Mesendoderm (in vitro differentiated cells): ENCODE results near the gene WDR72.

Experiments
- DNase-seq: peaks from one replicate; pipeline ENCODE4 v3.0.0; 2013
- H2AK5ac ChIP-seq: 2 replicates; pipeline ENCODE4 v1.6.1; 2013; ENCODE audit warnings: low read length, inconsistent platforms
- H2BK120ac ChIP-seq: 2 replicates; pipeline ENCODE4 v1.6.1; 2013; ENCODE audit warnings: low read depth, mild to moderate bottlenecking, low read length, moderate library complexity, mixed read lengths
- H2BK15ac ChIP-seq: replicated peaks from 2 replicates; pipeline ENCODE4 v1.6.1; 2013; ENCODE audit warnings: low read depth, mild to moderate bottlenecking, moderate library complexity
- H2BK5ac ChIP-seq: 2 replicates; pipeline ENCODE4 v1.6.1; 2013; ENCODE audit warnings: low read length, inconsistent platforms
- H3K18ac ChIP-seq: 2 replicates; pipeline ENCODE4 v1.6.1; 2013; ENCODE audit warnings: mild to moderate bottlenecking, low read length, mixed read lengths
- H3K23ac ChIP-seq: one replicate; pipeline ENCODE4 v1.6.1; 2013; ENCODE audit warnings: low read length
- H3K27ac ChIP-seq: 2 replicates; pipeline ENCODE4 v1.5.1; 2013; ENCODE audit warnings: low read depth, mild to moderate bottlenecking, inconsistent platforms, low read length, moderate library complexity
- H3K27me3 ChIP-seq: 2 replicates; pipeline ENCODE4 v1.6.1; 2013; ENCODE audit warnings: low read length, control low read depth, mild to moderate bottlenecking, inconsistent platforms; ENCODE audit not compliant: insufficient read depth, poor library complexity
- H3K36me3 ChIP-seq: 2 replicates; pipeline ENCODE4 v1.6.1; 2013; ENCODE audit warnings: low read length, inconsistent platforms; ENCODE audit not compliant: control insufficient read depth, insufficient read depth
- H3K4ac ChIP-seq: one replicate; pipeline ENCODE4 v1.6.1; 2013; ENCODE audit warnings: low read depth, mild to moderate bottlenecking, low read length, moderate library complexity
- H3K4me1 ChIP-seq: 2 replicates; pipeline ENCODE4 v1.6.1; 2013; ENCODE audit warnings: low read depth, low read length, inconsistent platforms; ENCODE audit not compliant: control insufficient read depth
- H3K4me2 ChIP-seq: 2 replicates; pipeline ENCODE4 v1.6.1; 2013; ENCODE audit warnings: low read length
- H3K4me3 ChIP-seq: 2 replicates; pipeline ENCODE4 v1.5.1; 2013; ENCODE audit warnings: mild to moderate bottlenecking, low read length
- H3K56ac ChIP-seq: one replicate; pipeline ENCODE4 v1.6.1; 2013; ENCODE audit warnings: low read length
- H3K79me1 ChIP-seq: 2 replicates; pipeline ENCODE4 v1.6.1; 2013; ENCODE audit warnings: low read length, inconsistent platforms
- H3K79me2 ChIP-seq: 2 replicates; pipeline ENCODE4 v1.6.1; 2013; ENCODE audit warnings: mild to moderate bottlenecking, low read length; ENCODE audit not compliant: control insufficient read depth, insufficient read depth
- H3K9ac ChIP-seq: 2 replicates; pipeline ENCODE4 v1.6.1; 2013; ENCODE audit warnings: low read length, inconsistent platforms
- H4K5ac ChIP-seq: one replicate; pipeline ENCODE4 v1.6.1; 2013; ENCODE audit warnings: low read length
- H4K8ac ChIP-seq: one replicate; pipeline ENCODE4 v1.6.1; 2013; ENCODE audit warnings: low read depth, mild to moderate bottlenecking, control low read depth, low read length, moderate library complexity
- WGBS: extraction: QIAGEN DNeasy Blood & Tissue Kit; methylation state at CpG from one replicate; pipeline ENCODE4 v1.1.7; 2013; ENCODE audit warnings: low lambda C conversion rate, missing lambda C conversion rate; ENCODE audit not compliant: insufficient coverage; ENCODE audit errors: extremely low coverage; 5-methylcytosine and 5-hydroxymethylcytosine counted together

The WDR72 gene

GRCh38 chr15:53536479-53537120 lies 222.9 kb downstream of the WDR72 start:
- Histone ChIP-seq H3K23ac (no peak overlapping the region), H3K4me2 (no peak overlapping the region), H2AK5ac (no peak overlapping the region), H3K79me1 (no peaks in the 10 kb centered on the region), H3K79me2 (no peaks in the 10 kb centered on the region), H3K56ac (no peak overlapping the region), H3K4me3 (no peak overlapping the region), H3K4me1 (no peaks in the 10 kb centered on the region), H3K18ac (no peak overlapping the region), H4K5ac (no peak overlapping the region), H2BK120ac (no peak overlapping the region), H3K27ac (no peak overlapping the region), H4K8ac (no peak overlapping the region), H2BK15ac (no peak overlapping the region), H2BK5ac (no peak overlapping the region), H3K36me3 (no peaks in the 10 kb centered on the region), H3K4ac (no peak overlapping the region), H3K27me3 (no peaks in the 10 kb centered on the region), H3K9ac (no peak overlapping the region)
- no peak for DNase-seq
- WGBS = no CpG with 5 or more reads among the region's 6 CpGs

- no peak for DNase-seq
- Histone ChIP-seq H3K56ac (no peak overlapping the region), H3K4ac (no peak overlapping the region), H2BK120ac (no peak overlapping the region), H3K27ac (no peak overlapping the region), H4K5ac (no peak overlapping the region), H3K27me3 (no peaks in the 10 kb centered on the region), H3K79me2 (no peaks in the 10 kb centered on the region), H3K4me2 (no peak overlapping the region), H3K18ac (no peak overlapping the region), H4K8ac (no peak overlapping the region), H3K9ac (no peak overlapping the region), H3K23ac (no peak overlapping the region), H3K36me3 (no peaks in the 10 kb centered on the region), H3K4me1 (no peaks in the 10 kb centered on the region), H2BK5ac (no peak overlapping the region), H2BK15ac (no peak overlapping the region), H3K4me3 (no peak overlapping the region), H3K79me1 (no peaks in the 10 kb centered on the region), H2AK5ac (no peak overlapping the region)
- no CpG with 5 or more reads among the region's 4 CpGs for whole genome bisulfite sequencing
These were observed 223.6 kb downstream of the WDR72 start for GRCh38 chr15:53535886-53536285.

- Histone ChIP-seq H3K4me1 (no peaks in the 10 kb centered on the region), H3K18ac (no peak overlapping the region), H3K36me3 (no peaks in the 10 kb centered on the region), H2BK5ac (no peak overlapping the region), H2AK5ac (no peak overlapping the region), H4K5ac (no peak overlapping the region), H3K56ac (no peak overlapping the region), H3K9ac (no peak overlapping the region), H3K27ac (no peak overlapping the region), H3K4ac (no peak overlapping the region), H3K79me2 (no peaks in the 10 kb centered on the region), H4K8ac (no peak overlapping the region), H3K23ac (no peak overlapping the region), H3K4me3 (no peak overlapping the region), H3K4me2 (no peak overlapping the region), H3K27me3 (no peaks in the 10 kb centered on the region), H2BK15ac (no peak overlapping the region), H2BK120ac (no peak overlapping the region), H3K79me1 (no peaks in the 10 kb centered on the region)
- DNase-seq = no peak
- WGBS = no CpG with 5 or more reads among the region's 2 CpGs
These were observed 225.2 kb downstream of the WDR72 start for GRCh38 chr15:53534105-53534839.

DNA sequence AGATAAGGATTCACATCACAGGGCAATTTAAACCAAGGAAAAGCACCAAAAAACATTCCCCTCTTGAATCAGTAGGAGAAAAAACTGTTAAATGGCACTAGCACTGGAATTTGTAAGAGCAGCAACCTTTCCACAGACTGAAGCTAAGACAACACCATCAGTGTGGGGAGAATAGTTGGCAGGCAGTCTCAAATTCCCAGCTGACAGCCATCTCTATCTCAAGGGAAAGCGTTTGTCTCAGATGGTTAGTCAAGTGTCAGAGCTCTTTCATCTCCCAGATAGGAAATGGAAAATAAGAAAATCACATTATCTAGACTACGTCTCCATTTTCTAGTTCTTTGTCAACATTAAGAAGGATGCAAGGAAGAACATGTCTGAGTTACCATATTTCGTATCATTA lies 228.7 kb downstream of the WDR72 start:
- Histone ChIP-seq H3K4ac (no peak overlapping the region), H3K56ac (no peak overlapping the region), H2BK5ac (no peak overlapping the region), H3K4me3 (no peak overlapping the region), H2AK5ac (no peak overlapping the region), H3K27me3 (no peaks in the 10 kb centered on the region), H3K79me1 (no peaks in the 10 kb centered on the region), H3K4me1 (no peaks in the 10 kb centered on the region), H3K79me2 (no peaks in the 10 kb centered on the region), H3K27ac (no peak overlapping the region), H3K4me2 (no peak overlapping the region), H2BK120ac (no peak overlapping the region), H3K9ac (no peak overlapping the region), H2BK15ac (no peak overlapping the region), H3K18ac (no peak overlapping the region), H4K8ac (no peak overlapping the region), H3K23ac (no peak overlapping the region), H4K5ac (no peak overlapping the region), H3K36me3 (no peaks in the 10 kb centered on the region)
- no CpG with 5 or more reads among the region's 3 CpGs for WGBS
- DNase-seq = peak; percentile 1

DNA sequence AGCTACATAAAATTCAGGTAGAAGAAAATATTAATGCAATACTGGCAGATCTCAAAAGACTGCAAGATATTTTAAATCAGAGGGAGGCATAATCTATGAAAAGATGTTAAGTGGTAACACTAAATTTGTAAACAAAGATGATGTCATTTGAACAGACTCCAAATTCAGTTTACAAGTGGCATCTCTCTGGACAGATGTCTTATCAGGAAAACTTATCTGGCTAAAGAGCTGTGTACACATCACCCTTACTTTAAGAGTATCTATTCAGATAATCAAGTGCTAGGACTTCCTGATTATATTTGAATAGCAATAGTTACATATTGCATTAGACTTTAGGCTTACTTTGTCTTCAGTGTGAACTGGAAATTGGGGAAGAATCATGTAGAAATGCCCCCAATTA lies 231.5 kb downstream of the WDR72 start:
- no peak overlapping the region for H3K4me2 ChIP-seq
- no peak overlapping the region for H3K56ac ChIP-seq
- H2AK5ac ChIP-seq = no peak overlapping the region
- no peaks in the 10 kb centered on the region for H3K79me1 ChIP-seq
- H3K4me3 ChIP-seq = no peak overlapping the region
- no peaks in the 10 kb centered on the region for H3K27me3 ChIP-seq
- H3K36me3 ChIP-seq = no peaks in the 10 kb centered on the region
- H3K18ac ChIP-seq = no peak overlapping the region
- H3K4ac ChIP-seq = no peak overlapping the region
- H3K27ac ChIP-seq = no peak overlapping the region
- peak; percentile 3 for DNase-seq
- no peak overlapping the region for H3K23ac ChIP-seq
- H3K79me2 ChIP-seq = no peaks in the 10 kb centered on the region
- H2BK120ac ChIP-seq = no peak overlapping the region
- no peak overlapping the region for H3K9ac ChIP-seq
- H4K8ac ChIP-seq = no peak overlapping the region
- no peak overlapping the region for H4K5ac ChIP-seq
- no peaks in the 10 kb centered on the region for H3K4me1 ChIP-seq
- no peak overlapping the region for H2BK5ac ChIP-seq
- no peak overlapping the region for H2BK15ac ChIP-seq

- H3K27ac ChIP-seq = no peak overlapping the region
- no peaks in the 10 kb centered on the region for H3K27me3 ChIP-seq
- no peak overlapping the region for H4K8ac ChIP-seq
- H3K18ac ChIP-seq = no peak overlapping the region
- H2AK5ac ChIP-seq = no peak overlapping the region
- H3K23ac ChIP-seq = no peak overlapping the region
- no peak overlapping the region for H3K56ac ChIP-seq
- H2BK15ac ChIP-seq = no peak overlapping the region
- H3K9ac ChIP-seq = no peak overlapping the region
- H3K4ac ChIP-seq = no peak overlapping the region
- WGBS = no CpG with 5 or more reads among the region's 1 CpG
- H2BK120ac ChIP-seq = no peak overlapping the region
- no peak overlapping the region for H2BK5ac ChIP-seq
- H3K36me3 ChIP-seq = no peaks in the 10 kb centered on the region
- H3K4me1 ChIP-seq = no peaks in the 10 kb centered on the region
- H3K4me2 ChIP-seq = no peak overlapping the region
- no peak for DNase-seq
- H3K79me1 ChIP-seq = no peaks in the 10 kb centered on the region
- H4K5ac ChIP-seq = no peak overlapping the region
- no peak overlapping the region for H3K4me3 ChIP-seq
- no peaks in the 10 kb centered on the region for H3K79me2 ChIP-seq
These were observed 233.6 kb downstream of the WDR72 start for GRCh38 chr15:53525894-53526293.
